HEK293T (cell line): ENCODE data around the gene PLOD3.

ENCODE experiments used
- FOXA1 ChIP-seq: fragments of 450-650 bp; IDR thresholded peaks from 2 replicates; pipeline ENCODE4 v1.6.1; 2016; ENCODE audit warnings: mild to moderate bottlenecking
- NFRKB ChIP-seq: fragments of 450-650 bp; IDR thresholded peaks from 2 replicates; pipeline ENCODE4 v1.6.1; 2016; ENCODE audit warnings: mild to moderate bottlenecking, moderate library complexity
- SP1 ChIP-seq: fragments of 450-650 bp; IDR thresholded peaks from 2 replicates; pipeline ENCODE4 v1.6.1; 2017
- SUZ12 ChIP-seq: fragments of 450-650 bp; IDR thresholded peaks from 2 replicates; pipeline ENCODE4 v1.6.1; 2016; ENCODE audit warnings: mild to moderate bottlenecking
- ZNF384 ChIP-seq: fragments of 450-650 bp; IDR thresholded peaks from 2 replicates; pipeline ENCODE4 v1.6.1; 2016

DNA sequence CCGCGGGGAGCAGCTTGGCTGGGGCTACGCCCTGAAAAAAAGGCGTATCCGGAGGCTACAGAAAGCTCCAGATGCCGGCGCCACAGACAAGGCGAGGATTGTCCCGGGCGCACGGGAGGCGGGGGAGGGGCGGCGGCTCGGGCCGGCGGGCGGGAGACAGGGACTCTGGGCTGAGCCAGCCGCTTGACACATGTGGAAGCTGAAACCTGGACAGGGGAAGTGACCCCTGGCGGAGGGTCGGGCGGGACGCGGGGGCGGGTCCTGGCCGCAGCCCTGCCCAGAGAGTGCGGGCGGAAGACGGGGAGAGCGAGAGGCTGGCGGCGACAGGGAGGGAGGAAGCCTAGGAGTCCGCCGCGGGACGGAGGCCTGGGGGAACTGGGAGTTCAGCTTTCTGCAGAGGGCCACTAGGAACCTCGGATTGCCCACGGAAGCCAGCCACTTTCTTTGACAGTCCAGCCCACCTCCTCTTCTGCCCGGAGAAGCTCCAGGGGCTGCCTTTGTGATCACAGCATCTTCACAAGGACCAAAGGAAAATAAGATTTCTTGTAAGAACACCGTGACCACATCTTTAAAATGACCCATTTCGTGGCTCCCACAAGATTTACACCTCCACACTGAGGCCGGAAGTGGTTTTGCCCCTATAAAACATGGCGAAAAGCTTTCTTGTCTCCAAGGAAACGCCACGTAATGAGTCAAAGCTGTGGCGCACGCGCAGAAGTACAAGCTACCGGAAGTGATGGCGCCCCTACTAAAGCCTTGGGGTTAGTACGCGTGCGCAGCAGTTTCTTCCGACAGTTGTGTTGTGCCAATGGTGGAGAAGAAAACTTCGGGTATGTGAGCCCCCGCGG is at the start of gene PLOD3, which contains the start of gene ZNHIT1:
- no peak for TF ChIP-seq ZNF384
- no peak for TF ChIP-seq FOXA1
- TF ChIP-seq SP1, result no peak
- TF ChIP-seq SUZ12, result no peak
- TF ChIP-seq NFRKB, result no peak
